SK-N-SH (cell line): ENCODE data around the gene HAGHL.

Source experiments
- EP300 ChIP-seq, 2 experiments: IDR thresholded peaks; 2 replicates each; pipeline versions ENCODE4 v1.4.0 to v1.6.1; 2012; ENCODE audit warnings: borderline replicate concordance in 1 of 2, low read depth in 1 of 2, low read length in 1 of 2
- EZH2phosphoT487 ChIP-seq: fragments of 200-600 bp; sonication (generic); IDR thresholded peaks from 2 replicates; pipeline ENCODE4 v1.6.1; 2017; ENCODE audit warnings: low read depth, mixed run types, mild to moderate bottlenecking, antibody characterized with exemption, moderate library complexity, borderline replicate concordance
- GATA2 ChIP-seq: sonication (generic); formaldehyde crosslinking; IDR thresholded peaks from 2 replicates; pipeline ENCODE4 v1.5.0; 2020; ENCODE audit warnings: mild to moderate bottlenecking, missing genetic modification reagents
- PBX3 ChIP-seq: IDR thresholded peaks from 2 replicates; pipeline ENCODE4; 2012
- RAD21 ChIP-seq: IDR thresholded peaks from 2 replicates; pipeline ENCODE4 v1.6.1; 2012; ENCODE audit warnings: mild to moderate bottlenecking, low read length
- TF ChIP-seq, protein P1 (sequence below): fragments of 200-600 bp; sonication (generic); IDR thresholded peaks from 2 replicates; pipeline ENCODE4 v1.6.1; 2017; ENCODE audit warnings: antibody characterized with exemption, mild to moderate bottlenecking, moderate library complexity

DNA sequence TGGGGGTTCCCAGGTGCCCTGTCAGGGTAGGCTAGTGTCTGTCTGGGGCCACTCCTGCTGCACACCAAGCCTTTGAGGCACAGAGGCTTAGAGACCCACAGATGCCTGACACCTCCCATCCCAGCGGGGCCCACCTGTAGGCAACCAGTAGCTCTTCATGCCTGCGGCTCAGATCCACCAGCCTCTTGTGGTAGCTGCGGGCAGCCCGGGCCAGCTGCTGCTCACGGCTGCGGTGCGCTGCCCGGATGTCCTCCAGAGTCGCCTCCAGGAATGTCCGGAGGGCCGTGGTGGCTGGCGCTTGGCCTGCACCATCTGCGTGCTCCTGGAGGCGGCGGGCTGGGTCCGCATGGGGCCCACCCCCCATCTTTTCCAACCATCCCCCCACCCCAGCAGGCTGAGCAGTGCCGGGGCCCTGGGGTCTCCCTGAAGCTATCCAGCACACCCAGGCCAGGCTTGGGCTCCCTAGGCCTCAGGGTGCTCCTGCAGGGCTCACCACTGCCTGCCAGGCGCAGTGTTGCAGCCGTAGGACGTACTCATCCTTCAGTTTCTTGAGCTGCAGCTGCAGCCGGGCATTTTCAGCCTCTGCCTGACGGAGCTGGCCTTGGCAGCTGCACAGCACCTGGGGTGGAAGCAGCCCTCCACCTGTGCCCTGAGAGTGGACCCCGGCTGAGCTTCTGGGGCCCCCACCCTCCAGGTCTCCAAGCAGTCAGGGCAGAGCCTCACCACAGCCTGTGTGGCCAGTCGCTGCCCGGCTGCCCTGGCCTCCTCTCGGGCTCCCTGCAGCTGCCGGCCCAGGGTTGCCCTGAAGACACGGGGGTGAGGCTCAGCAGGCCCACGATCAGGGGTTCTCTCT, 2.5 kb upstream of the HAGHL start:
- TF ChIP-seq EP300 (IDR thresholded peaks at IDR 0.05; ENCODE audit: borderline replicate concordance in 1 of 2, low read depth in 1 of 2, low read length in 1 of 2) (no peak), EZH2phosphoT487 (no peak), GATA2 (CRISPR knock-in tag) (no peak), PBX3 (no peak), RAD21 (no peak)
- TF ChIP-seq, protein P1, sequence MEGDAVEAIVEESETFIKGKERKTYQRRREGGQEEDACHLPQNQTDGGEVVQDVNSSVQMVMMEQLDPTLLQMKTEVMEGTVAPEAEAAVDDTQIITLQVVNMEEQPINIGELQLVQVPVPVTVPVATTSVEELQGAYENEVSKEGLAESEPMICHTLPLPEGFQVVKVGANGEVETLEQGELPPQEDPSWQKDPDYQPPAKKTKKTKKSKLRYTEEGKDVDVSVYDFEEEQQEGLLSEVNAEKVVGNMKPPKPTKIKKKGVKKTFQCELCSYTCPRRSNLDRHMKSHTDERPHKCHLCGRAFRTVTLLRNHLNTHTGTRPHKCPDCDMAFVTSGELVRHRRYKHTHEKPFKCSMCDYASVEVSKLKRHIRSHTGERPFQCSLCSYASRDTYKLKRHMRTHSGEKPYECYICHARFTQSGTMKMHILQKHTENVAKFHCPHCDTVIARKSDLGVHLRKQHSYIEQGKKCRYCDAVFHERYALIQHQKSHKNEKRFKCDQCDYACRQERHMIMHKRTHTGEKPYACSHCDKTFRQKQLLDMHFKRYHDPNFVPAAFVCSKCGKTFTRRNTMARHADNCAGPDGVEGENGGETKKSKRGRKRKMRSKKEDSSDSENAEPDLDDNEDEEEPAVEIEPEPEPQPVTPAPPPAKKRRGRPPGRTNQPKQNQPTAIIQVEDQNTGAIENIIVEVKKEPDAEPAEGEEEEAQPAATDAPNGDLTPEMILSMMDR: no peak
